ENCODE data around the gene PEA15.

The PEA15 gene

GRCh38 chr1:160200786-160201185 lies 4.4 kb upstream of the PEA15 start:
- no peak for TF ChIP-seq CTCF (IDR thresholded peaks at IDR 0.05; ENCODE audit: insufficient read depth, low read length)
- TF ChIP-seq SPI1 (IDR thresholded peaks at IDR 0.05; ENCODE audit: borderline replicate concordance, low read depth): no peak; the same call in 1 of the 2 replicates
- TF ChIP-seq GABPA (IDR thresholded peaks at IDR 0.05; ENCODE audit: low read depth): no peak
- no peak for TF ChIP-seq POLR2AphosphoS5 (IDR thresholded peaks at IDR 0.05; ENCODE audit: low read depth)
- TF ChIP-seq, protein P1, sequence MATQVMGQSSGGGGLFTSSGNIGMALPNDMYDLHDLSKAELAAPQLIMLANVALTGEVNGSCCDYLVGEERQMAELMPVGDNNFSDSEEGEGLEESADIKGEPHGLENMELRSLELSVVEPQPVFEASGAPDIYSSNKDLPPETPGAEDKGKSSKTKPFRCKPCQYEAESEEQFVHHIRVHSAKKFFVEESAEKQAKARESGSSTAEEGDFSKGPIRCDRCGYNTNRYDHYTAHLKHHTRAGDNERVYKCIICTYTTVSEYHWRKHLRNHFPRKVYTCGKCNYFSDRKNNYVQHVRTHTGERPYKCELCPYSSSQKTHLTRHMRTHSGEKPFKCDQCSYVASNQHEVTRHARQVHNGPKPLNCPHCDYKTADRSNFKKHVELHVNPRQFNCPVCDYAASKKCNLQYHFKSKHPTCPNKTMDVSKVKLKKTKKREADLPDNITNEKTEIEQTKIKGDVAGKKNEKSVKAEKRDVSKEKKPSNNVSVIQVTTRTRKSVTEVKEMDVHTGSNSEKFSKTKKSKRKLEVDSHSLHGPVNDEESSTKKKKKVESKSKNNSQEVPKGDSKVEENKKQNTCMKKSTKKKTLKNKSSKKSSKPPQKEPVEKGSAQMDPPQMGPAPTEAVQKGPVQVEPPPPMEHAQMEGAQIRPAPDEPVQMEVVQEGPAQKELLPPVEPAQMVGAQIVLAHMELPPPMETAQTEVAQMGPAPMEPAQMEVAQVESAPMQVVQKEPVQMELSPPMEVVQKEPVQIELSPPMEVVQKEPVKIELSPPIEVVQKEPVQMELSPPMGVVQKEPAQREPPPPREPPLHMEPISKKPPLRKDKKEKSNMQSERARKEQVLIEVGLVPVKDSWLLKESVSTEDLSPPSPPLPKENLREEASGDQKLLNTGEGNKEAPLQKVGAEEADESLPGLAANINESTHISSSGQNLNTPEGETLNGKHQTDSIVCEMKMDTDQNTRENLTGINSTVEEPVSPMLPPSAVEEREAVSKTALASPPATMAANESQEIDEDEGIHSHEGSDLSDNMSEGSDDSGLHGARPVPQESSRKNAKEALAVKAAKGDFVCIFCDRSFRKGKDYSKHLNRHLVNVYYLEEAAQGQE (IDR thresholded peaks at IDR 0.05; ENCODE audit: insufficient replicate concordance, low read depth): no peak
- H3K4me3 ChIP-seq (replicated peaks; ENCODE audit: insufficient read depth, low read length): no peak overlapping the region
- no peaks in the 10 kb centered on the region for H3K27me3 ChIP-seq (ENCODE audit: insufficient read depth, poor library complexity, severe bottlenecking)
- no peak overlapping the region for H3K27ac ChIP-seq (replicated peaks)
- peak in 1 of 2 experiments; percentile 31 for DNase-seq (ENCODE audit: low read depth in 1 of 2, low spot score in 1 of 2)

- peak; percentile 72 to 81 for DNase-seq (ENCODE audit: low read depth in 1 of 2, low spot score in 1 of 2)
- no peak overlapping the region for H3K27ac ChIP-seq (replicated peaks)
- TF ChIP-seq, protein P1 (IDR thresholded peaks at IDR 0.05; ENCODE audit: insufficient replicate concordance, low read depth): no peak
- TF ChIP-seq SPI1 (IDR thresholded peaks at IDR 0.05; ENCODE audit: borderline replicate concordance, low read depth): peak; percentile 91
- TF ChIP-seq CTCF (IDR thresholded peaks at IDR 0.05; ENCODE audit: insufficient read depth, low read length): no peak
- TF ChIP-seq GABPA (IDR thresholded peaks at IDR 0.05; ENCODE audit: low read depth): no peak
- no peak for TF ChIP-seq POLR2AphosphoS5 (IDR thresholded peaks at IDR 0.05; ENCODE audit: low read depth)
Measured at GRCh38 chr1:160204526-160205241, 500 bp upstream of the PEA15 start.

GRCh38 chr1:160206036-160206389 lies 829 bp downstream of the PEA15 start:
- H3K27ac ChIP-seq (replicated peaks): no peak overlapping the region
- TF ChIP-seq CTCF (IDR thresholded peaks at IDR 0.05; ENCODE audit: insufficient read depth, low read length) (no peak), GABPA (IDR thresholded peaks at IDR 0.05; ENCODE audit: low read depth) (no peak), POLR2AphosphoS5 (IDR thresholded peaks at IDR 0.05; ENCODE audit: low read depth) (no peak), SPI1 (IDR thresholded peaks at IDR 0.05; ENCODE audit: borderline replicate concordance, low read depth) (no peak)
- TF ChIP-seq, protein P1 (IDR thresholded peaks at IDR 0.05; ENCODE audit: insufficient replicate concordance, low read depth): no peak
- DNase-seq (ENCODE audit: low read depth in 1 of 2, low spot score in 1 of 2): no peak
- H3K4me3 ChIP-seq (replicated peaks; ENCODE audit: insufficient read depth, low read length): peak overlapping the region; percentile 72
- no peaks in the 10 kb centered on the region for H3K27me3 ChIP-seq (ENCODE audit: insufficient read depth, poor library complexity, severe bottlenecking)

More at GRCh38 chr1:160204526-160205241, 500 bp upstream of the PEA15 start:
- Histone ChIP-seq H3K27me3 (ENCODE audit: insufficient read depth, poor library complexity, severe bottlenecking) (no peaks in the 10 kb centered on the region), H3K4me3 (replicated peaks; ENCODE audit: insufficient read depth, low read length) (peak overlapping the region; percentile 40)
